Ishikawa (cell line): ENCODE data around the gene MYO16.

Experiments used
- CREB1 ChIP-seq: IDR thresholded peaks from 2 replicates; pipeline ENCODE4 v1.6.1; 2012; ENCODE audit warnings: low read depth
- EGR1 ChIP-seq: IDR thresholded peaks from 2 replicates; pipeline ENCODE4 v1.6.1; 2012
- EP300 ChIP-seq: IDR thresholded peaks from 2 replicates; pipeline ENCODE4 v1.6.1; 2012; ENCODE audit warnings: borderline replicate concordance
- MAX ChIP-seq: IDR thresholded peaks from 2 replicates; pipeline ENCODE4 v1.6.1; 2012
- REST ChIP-seq: IDR thresholded peaks from 2 replicates; pipeline ENCODE4 v1.6.1; 2012; ENCODE audit warnings: low read depth, mild to moderate bottlenecking
- YY1 ChIP-seq: IDR thresholded peaks from 2 replicates; pipeline ENCODE4 v1.6.1; 2012; ENCODE audit warnings: low read depth

GRCh38 chr13:108629988-108630387, 577 bp downstream of the MYO16 start:
- no peak for TF ChIP-seq YY1
- TF ChIP-seq CREB1: no peak
- no peak for TF ChIP-seq EGR1
- TF ChIP-seq REST: no peak
- no peak for TF ChIP-seq EP300
- TF ChIP-seq MAX: no peak
